Bronchial epithelial cell (primary cell): ENCODE measurements around the gene ASCC1. TPM values are rescaled to one million over a fixed set of nuclear protein-coding genes. Genes with fewer than 3 reads are reported as not detected.
A peak's percentile ranks its signal among the peaks of the same experiment; 100 is the strongest.

Experiments
- DNase-seq: peaks from one replicate; pipeline ENCODE4 v3.0.0-alpha.2; 2010; ENCODE audit warnings: low read depth
- FAIRE-seq: peaks from 2 replicates; lab custom pipeline; 2011; peaks lifted over from hg19 to GRCh38; lab: Jason Lieb, UNC
- H3K27me3 ChIP-seq: 2 replicates; pipeline ENCODE4 v1.5.1; 2011; ENCODE audit warnings: low read length; ENCODE audit not compliant: control insufficient read depth, insufficient read depth
- H3K36me3 ChIP-seq: 2 replicates; pipeline ENCODE4 v1.5.1; 2011; ENCODE audit warnings: low read length; ENCODE audit not compliant: control insufficient read depth, insufficient read depth
- H3K4me3 ChIP-seq: 2 replicates; pipeline ENCODE4 v1.5.1; 2011; ENCODE audit warnings: mild to moderate bottlenecking, low read depth, low read length, control low read depth
- total RNA-seq: library from RNA; depleted of rRNA; stranded (reverse); fragments of >200 nt; gene quantifications from 2 replicates; pipeline ENCODE4 v1.2.1, GENCODE V29; 2014
- TF ChIP-seq, protein P1 (sequence below): IDR thresholded peaks from 2 replicates; pipeline ENCODE4 v1.5.1; 2011; ENCODE audit warnings: mild to moderate bottlenecking, moderate library complexity, low read length, control low read depth, inconsistent platforms; ENCODE audit not compliant: insufficient read depth, severe bottlenecking

The ASCC1 gene, protein sequence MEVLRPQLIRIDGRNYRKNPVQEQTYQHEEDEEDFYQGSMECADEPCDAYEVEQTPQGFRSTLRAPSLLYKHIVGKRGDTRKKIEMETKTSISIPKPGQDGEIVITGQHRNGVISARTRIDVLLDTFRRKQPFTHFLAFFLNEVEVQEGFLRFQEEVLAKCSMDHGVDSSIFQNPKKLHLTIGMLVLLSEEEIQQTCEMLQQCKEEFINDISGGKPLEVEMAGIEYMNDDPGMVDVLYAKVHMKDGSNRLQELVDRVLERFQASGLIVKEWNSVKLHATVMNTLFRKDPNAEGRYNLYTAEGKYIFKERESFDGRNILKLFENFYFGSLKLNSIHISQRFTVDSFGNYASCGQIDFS
- 22.4 and 23.3 TPM in 2 replicates for total RNA-seq

DNA sequence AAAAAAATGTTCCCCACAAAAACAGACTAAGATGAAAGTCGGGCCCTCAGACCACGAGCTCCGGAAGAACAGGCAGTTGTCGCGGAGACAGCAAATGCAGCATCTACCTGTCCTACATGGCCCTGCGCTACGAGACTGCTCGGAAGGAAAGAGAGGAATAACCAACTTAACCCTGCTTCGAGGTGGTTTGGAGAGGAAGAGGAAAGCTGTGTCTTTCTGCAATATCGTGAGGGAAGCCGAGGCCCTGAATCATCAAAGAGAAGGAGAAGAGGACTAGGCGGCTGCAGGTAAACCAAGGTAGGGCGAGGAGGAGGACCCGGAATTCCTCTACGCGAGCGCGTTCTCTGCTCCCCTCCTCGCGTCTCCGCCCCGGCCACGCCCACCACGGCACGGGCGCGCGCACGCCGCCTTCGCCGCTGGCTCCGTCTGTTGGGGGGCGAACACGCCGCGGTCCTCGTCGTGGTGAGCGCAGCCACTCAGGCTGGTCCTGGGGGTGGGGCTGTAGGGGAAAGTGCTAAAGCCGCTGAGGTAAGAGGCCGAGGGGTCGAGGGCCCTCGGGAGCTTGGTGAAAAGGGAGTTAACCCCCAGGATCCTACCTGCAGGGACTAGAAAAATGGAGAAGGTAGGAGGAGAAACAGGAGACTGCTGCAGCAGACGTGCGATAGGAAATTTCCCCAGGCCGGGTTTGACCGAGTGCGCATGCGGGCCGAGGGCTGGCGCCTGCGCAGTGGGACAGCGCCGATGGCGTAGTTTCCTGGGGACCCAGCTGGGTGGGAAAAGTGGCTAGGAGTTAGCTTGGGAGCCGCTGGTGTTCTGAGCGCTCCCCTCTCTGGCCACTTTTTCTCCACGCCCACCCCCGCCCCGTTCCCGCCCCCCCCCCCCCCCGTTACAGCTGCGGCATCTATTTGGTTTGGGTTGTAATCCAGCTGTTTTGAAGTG lies at the start of gene ASCC1, which contains the start of gene ANAPC16:
Gene ASCC1 (minus strand): TSS at position 666 of the 939 bp plus-strand sequence. CDS start 2,978 bp downstream, outside the sequence.
Gene ANAPC16 (plus strand): TSS at position 402 of the 939 bp plus-strand sequence. CDS start 7,903 bp downstream, outside the sequence.
- no peak for FAIRE-seq
- TF ChIP-seq, protein P1, sequence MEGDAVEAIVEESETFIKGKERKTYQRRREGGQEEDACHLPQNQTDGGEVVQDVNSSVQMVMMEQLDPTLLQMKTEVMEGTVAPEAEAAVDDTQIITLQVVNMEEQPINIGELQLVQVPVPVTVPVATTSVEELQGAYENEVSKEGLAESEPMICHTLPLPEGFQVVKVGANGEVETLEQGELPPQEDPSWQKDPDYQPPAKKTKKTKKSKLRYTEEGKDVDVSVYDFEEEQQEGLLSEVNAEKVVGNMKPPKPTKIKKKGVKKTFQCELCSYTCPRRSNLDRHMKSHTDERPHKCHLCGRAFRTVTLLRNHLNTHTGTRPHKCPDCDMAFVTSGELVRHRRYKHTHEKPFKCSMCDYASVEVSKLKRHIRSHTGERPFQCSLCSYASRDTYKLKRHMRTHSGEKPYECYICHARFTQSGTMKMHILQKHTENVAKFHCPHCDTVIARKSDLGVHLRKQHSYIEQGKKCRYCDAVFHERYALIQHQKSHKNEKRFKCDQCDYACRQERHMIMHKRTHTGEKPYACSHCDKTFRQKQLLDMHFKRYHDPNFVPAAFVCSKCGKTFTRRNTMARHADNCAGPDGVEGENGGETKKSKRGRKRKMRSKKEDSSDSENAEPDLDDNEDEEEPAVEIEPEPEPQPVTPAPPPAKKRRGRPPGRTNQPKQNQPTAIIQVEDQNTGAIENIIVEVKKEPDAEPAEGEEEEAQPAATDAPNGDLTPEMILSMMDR = no peak
- DNase-seq = peak; percentile 86
- peaks cover 2% of the 10 kb centered on the region for H3K36me3 ChIP-seq
- peak within 1 kb of the TSS; percentile 68 for H3K4me3 ChIP-seq
- H3K27me3 ChIP-seq = no peaks in the 10 kb centered on the region

DNA sequence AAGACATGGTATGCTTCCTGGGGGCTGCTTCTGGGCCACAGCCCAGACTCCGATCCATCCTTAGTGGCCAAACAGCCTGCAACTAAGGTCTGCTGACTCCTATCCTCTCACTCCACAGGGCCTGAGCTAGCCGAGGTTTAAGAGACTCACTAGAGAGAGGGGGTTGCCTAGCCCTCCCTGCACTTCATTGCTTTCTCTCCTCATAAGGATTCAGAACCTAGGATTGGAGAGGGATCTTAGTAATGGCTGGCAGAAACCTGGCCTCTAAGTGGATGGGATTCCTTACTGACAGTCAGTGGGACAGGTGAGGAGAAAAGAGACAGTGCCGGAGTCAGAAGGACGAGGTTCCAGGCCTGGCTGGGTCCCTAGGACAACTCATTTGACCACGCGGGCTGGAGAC lies 49.4 kb upstream of the ASCC1 start:
- TF ChIP-seq, protein P1 = no peak
- Histone ChIP-seq H3K4me3 (no peak overlapping the region), H3K27me3 (no peaks in the 10 kb centered on the region), H3K36me3 (no peaks in the 10 kb centered on the region)
- DNase-seq (no peak), FAIRE-seq (no peak)

DNA sequence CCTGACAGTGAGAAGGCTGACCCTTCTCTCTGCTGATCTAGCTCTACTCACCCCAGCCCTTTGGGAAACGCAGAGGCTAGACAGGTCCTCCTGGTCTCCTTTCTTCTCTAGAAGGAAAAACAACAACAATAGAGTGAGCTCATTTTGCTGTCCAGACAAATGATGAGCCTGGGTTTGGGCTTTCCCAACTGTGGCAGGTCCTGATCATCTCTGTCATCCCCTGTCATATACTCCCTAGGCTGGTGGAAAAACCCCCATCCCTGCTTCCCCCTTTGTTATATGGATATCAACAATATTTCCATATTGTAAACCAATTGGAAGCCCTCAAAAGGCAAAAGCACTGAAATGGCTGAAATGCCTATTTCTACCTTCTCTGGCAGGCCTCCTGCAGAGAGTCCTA lies 48.5 kb upstream of the ASCC1 start:
- Histone ChIP-seq H3K27me3 (no peaks in the 10 kb centered on the region), H3K4me3 (no peak overlapping the region), H3K36me3 (no peaks in the 10 kb centered on the region)
- TF ChIP-seq, protein P1 = no peak
- FAIRE-seq (no peak), DNase-seq (no peak)

DNA sequence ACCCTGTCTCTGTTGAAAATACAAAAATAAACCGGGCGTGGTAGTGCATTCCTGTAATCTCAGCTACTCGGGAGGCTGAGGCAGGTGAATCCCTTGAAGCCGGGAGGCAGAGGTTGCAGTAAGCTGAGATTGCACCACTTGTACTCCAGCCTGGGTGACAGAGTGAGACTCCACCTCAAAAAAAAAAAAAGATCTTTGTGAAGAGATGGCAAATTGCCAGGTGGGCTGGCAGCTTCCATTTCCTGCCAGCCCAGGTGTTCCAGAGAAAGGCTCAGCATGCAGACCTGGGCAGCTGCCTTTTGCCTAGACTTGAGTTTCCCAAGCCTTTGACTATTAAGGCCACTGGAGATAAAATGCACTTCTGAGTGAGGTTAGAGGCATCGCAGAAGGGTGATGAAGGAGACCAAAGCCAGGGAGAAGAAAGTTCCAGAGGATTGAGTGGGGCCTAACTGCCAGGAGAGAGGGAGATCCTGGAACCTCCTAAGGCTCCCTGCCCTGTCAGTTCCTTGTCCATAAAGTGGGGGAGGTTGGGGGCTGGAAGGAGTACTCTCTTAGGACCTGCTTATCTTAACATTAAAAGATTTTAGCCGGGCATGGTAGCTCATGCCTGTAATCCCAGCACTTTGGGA lies 47.7 kb upstream of the ASCC1 start:
- H3K4me3 ChIP-seq = no peak overlapping the region
- TF ChIP-seq, protein P1 = no peak
- FAIRE-seq (no peak), DNase-seq (peak; percentile 92)
- H3K36me3 ChIP-seq = no peaks in the 10 kb centered on the region
- no peaks in the 10 kb centered on the region for H3K27me3 ChIP-seq

DNA sequence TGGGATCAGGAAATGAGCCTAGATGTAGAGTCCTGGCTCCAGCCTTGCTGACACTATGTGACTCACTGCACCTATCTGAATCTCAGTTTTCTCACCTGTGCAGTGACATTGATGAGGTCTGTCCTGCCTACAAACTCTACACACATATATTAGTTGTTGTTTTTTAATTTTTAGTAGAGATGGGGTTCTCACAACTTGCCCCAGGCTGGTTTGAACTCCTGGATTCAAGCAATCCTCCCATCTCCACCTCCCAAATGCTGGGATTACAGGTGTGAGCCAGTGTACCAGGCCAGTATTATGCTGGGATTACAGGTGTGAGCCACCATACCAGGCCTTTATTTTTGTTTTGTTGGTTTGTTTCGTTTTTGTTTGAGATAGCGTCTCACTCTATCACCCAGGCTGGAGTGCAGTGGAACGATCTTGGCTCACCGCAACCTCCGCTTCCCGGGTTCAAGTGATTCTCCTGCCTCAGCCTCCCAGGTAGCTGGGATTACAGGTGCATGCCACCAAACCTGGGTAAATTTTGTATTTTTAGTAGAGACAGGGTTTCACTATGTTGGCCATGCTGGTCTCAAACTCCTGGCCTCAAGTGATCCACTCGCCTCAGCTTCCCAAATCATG lies 45.8 kb upstream of the ASCC1 start:
- H3K4me3 ChIP-seq = no peak overlapping the region
- FAIRE-seq (no peak), DNase-seq (peak; percentile 72)
- no peaks in the 10 kb centered on the region for H3K36me3 ChIP-seq
- no peaks in the 10 kb centered on the region for H3K27me3 ChIP-seq
- TF ChIP-seq, protein P1 = no peak
